Epithelial cell of proximal tubule (primary cell): ENCODE measurements around the gene IL6ST. TPM values are rescaled to one million over a fixed set of nuclear protein-coding genes. Genes with fewer than 3 reads are reported as not detected.

Experiments
- DNase-seq: peaks from one replicate; pipeline ENCODE4 v3.0.0-alpha.2; 2011; ENCODE audit warnings: low read depth
- H3K4me3 ChIP-seq: 2 replicates; pipeline ENCODE4 v1.5.1; 2011; ENCODE audit warnings: low read depth, mild to moderate bottlenecking, low read length
- CTCF ChIP-seq: conservative IDR thresholded peaks from 2 replicates; pipeline ENCODE4 v1.5.1; 2012; ENCODE audit warnings: low read depth, mild to moderate bottlenecking, low read length
- total RNA-seq: library from RNA; depleted of rRNA; stranded (reverse); fragments of >200 nt; gene quantifications from 2 replicates; pipeline ENCODE4 v1.2.3, GENCODE V29; 2015

Gene IL6ST
- total RNA-seq, 1 donor from 2014 or later, result 61.6 TPM

GRCh38 chr5:55923865-55924500 is 70.8 kb downstream of the IL6ST start:
- no peak for DNase-seq
- H3K4me3 ChIP-seq, result no peak overlapping the region
- TF ChIP-seq CTCF, result no peak

GRCh38 chr5:55923177-55923771 is 71.5 kb downstream of the IL6ST start:
- H3K4me3 ChIP-seq, result no peak overlapping the region
- no peak for TF ChIP-seq CTCF
- DNase-seq, result no peak

GRCh38 chr5:55921617-55922016 is 73.1 kb downstream of the IL6ST start:
- no peak for DNase-seq
- TF ChIP-seq CTCF, result no peak
- H3K4me3 ChIP-seq, result no peak overlapping the region

DNA sequence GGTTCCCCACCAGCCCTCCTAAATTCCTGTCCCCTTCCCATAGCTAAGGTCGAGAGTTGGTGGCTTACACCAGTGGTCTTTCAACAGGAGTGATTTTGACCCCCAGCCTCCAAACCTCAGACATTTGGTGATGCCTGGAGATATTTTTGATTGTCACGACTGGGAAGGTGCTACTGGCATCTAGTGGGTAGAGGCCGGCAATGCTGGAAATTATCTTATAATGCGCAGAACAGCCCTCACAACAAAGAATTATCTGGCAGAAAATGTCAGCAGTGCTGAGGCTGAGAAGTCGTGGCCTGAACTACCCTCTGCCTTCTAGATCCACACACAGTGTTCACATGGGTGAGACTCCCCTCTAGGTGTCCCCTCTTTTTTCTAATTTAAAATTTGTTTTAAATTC is 74.0 kb downstream of the IL6ST start:
- no peak overlapping the region for H3K4me3 ChIP-seq
- no peak for DNase-seq
- peak; percentile 76 for TF ChIP-seq CTCF

- no peak for DNase-seq
- TF ChIP-seq CTCF, result no peak
- H3K4me3 ChIP-seq, result no peak overlapping the region
Observed at GRCh38 chr5:55919625-55920024, 75.1 kb downstream of the IL6ST start.

- DNase-seq, result no peak
- TF ChIP-seq CTCF, result peak; percentile 30
- no peak overlapping the region for H3K4me3 ChIP-seq
Observed at GRCh38 chr5:55918087-55919035, 76.4 kb downstream of the IL6ST start.
